CD14-positive monocyte (primary cell): Measurements from ENCODE around the gene PGAP6. TPM values are rescaled to one million over a fixed set of nuclear protein-coding genes. Genes with fewer than 3 reads are reported as not detected.

Experiments
- DNase-seq, 3 donors: peaks; one replicate each; pipeline ENCODE4 v3.0.0-alpha.2; 2011 to 2022
- H2AFZ ChIP-seq: 2 replicates; pipeline ENCODE4 v1.6.0; 2012; ENCODE audit warnings: mild to moderate bottlenecking, low read depth, low read length, inconsistent platforms; ENCODE audit not compliant: insufficient read depth, poor library complexity, severe bottlenecking
- H3K27ac ChIP-seq, 2 donors: 1 replicate in 1 of 2; 2 replicates in 1 of 2; pipeline ENCODE4 v1.5.1; 2012 to 2013; ENCODE audit warnings: low read length in 2 of 2, control low read depth in 1 of 2, inconsistent platforms in 1 of 2, low read depth in 1 of 2, mild to moderate bottlenecking in 1 of 2
- H3K27me3 ChIP-seq, 2 donors: one replicate each; pipeline versions ENCODE4 v1.6.0 to v1.6.1; 2011 to 2013; ENCODE audit warnings: low read length in 2 of 2; ENCODE audit not compliant: control insufficient read depth in 2 of 2, insufficient read depth in 2 of 2
- H3K36me3 ChIP-seq, 2 donors: replicated peaks in 1 of 2; 1 replicate in 1 of 2; 2 replicates in 1 of 2; pipeline versions ENCODE4 v1.5.1 to v1.6.1; 2012 to 2013; ENCODE audit warnings: low read length in 2 of 2, control low read depth in 1 of 2, inconsistent platforms in 1 of 2, mild to moderate bottlenecking in 1 of 2; ENCODE audit not compliant: insufficient read depth in 2 of 2, control insufficient read depth in 1 of 2
- H3K4me1 ChIP-seq, 2 donors: 1 replicate in 1 of 2; 2 replicates in 1 of 2; pipeline versions ENCODE4 v1.5.1 to v1.6.1; 2012 to 2013; ENCODE audit warnings: low read length in 2 of 2, control low read depth in 1 of 2, inconsistent platforms in 1 of 2, mild to moderate bottlenecking in 1 of 2, moderate library complexity in 1 of 2; ENCODE audit not compliant: insufficient read depth in 2 of 2, control insufficient read depth in 1 of 2
- H3K4me2 ChIP-seq: replicated peaks from 2 replicates; pipeline ENCODE3; 2012; ENCODE audit warnings: low read length, moderate library complexity, mild to moderate bottlenecking; ENCODE audit not compliant: poor library complexity, severe bottlenecking; ENCODE audit errors: extremely low read depth
- H3K4me3 ChIP-seq, 3 experiments: fragments of 200-600 bp in 1 of 3; sonication (generic) in 1 of 3; replicated peaks in 1 of 3; 1 replicate in 2 of 3; 2 replicates in 1 of 3; pipeline ENCODE4 v1.5.1; 2011 to 2013; ENCODE audit warnings: low read length in 3 of 3, mild to moderate bottlenecking in 3 of 3, control low read depth in 2 of 3, low read depth in 2 of 3, inconsistent platforms in 1 of 3, moderate library complexity in 1 of 3
- H3K79me2 ChIP-seq: 2 replicates; pipeline ENCODE4 v1.6.0; 2012; ENCODE audit warnings: mild to moderate bottlenecking, control low read depth, inconsistent platforms, low read length, moderate library complexity; ENCODE audit not compliant: insufficient read depth
- H3K9ac ChIP-seq: 2 replicates; pipeline ENCODE4 v1.6.0; 2017; ENCODE audit warnings: low read length, mild to moderate bottlenecking; ENCODE audit not compliant: insufficient read depth, poor library complexity, severe bottlenecking
- H3K9me3 ChIP-seq, 2 donors: replicated peaks in 1 of 2; 1 replicate in 1 of 2; 2 replicates in 1 of 2; pipeline versions ENCODE4 v1.5.1 to v1.6.1; 2012 to 2013; ENCODE audit warnings: low read length in 2 of 2, control low read depth in 1 of 2; ENCODE audit not compliant: control insufficient read depth in 1 of 2, insufficient read depth in 1 of 2
- H4K20me1 ChIP-seq: 2 replicates; pipeline ENCODE4 v1.6.0; 2012; ENCODE audit warnings: mild to moderate bottlenecking, low read length, control low read depth, moderate library complexity; ENCODE audit not compliant: insufficient read depth
- H3K27ac Mint-ChIP-seq, 7 donors: one replicate each; pipeline ENCODE4 v1.8.0; 2020; ENCODE audit warnings: mild to moderate bottlenecking in 7 of 7, mixed read lengths in 7 of 7, moderate library complexity in 6 of 7, inconsistent platforms in 2 of 7
- H3K27me3 Mint-ChIP-seq, 3 donors: one replicate each; pipeline ENCODE4 v1.8.0; 2021 to 2022; ENCODE audit warnings: low read depth in 3 of 3, mild to moderate bottlenecking in 3 of 3, mixed read lengths in 3 of 3, moderate library complexity in 3 of 3, inconsistent platforms in 1 of 3
- H3K36me3 Mint-ChIP-seq, 2 donors: one replicate each; pipeline ENCODE4 v1.8.0; 2020; ENCODE audit warnings: mixed read lengths in 2 of 2, inconsistent platforms in 1 of 2, mild to moderate bottlenecking in 1 of 2
- H3K4me1 Mint-ChIP-seq: one replicate; pipeline ENCODE4 v1.8.0; 2020; ENCODE audit warnings: mild to moderate bottlenecking, mixed read lengths
- H3K4me3 Mint-ChIP-seq, 2 donors: one replicate each; pipeline ENCODE4 v1.8.0; 2020; ENCODE audit warnings: mild to moderate bottlenecking in 2 of 2, mixed read lengths in 2 of 2, moderate library complexity in 1 of 2
- H3K9me3 Mint-ChIP-seq, 7 donors: one replicate each; pipeline ENCODE4 v1.8.0; 2020 to 2022; ENCODE audit warnings: mixed read lengths in 7 of 7, mild to moderate bottlenecking in 6 of 7, moderate library complexity in 6 of 7, inconsistent platforms in 2 of 7
- WGBS: methylation state at CpG from one replicate; pipeline ENCODE4 v1.1.5; 2013; ENCODE audit warnings: missing lambda C conversion rate; ENCODE audit not compliant: insufficient coverage; 5-methylcytosine and 5-hydroxymethylcytosine counted together
- intact Hi-C, 2 donors: fragments of 100-400 bp; cut with micrococcal nuclease; formaldehyde crosslinking; loops; one replicate each; pipeline versions ENCODE4 v1.15.0 to v1.15.1; 2023
- polyA plus RNA-seq, 3 donors: library from polyadenylated mRNA; depleted of rRNA in 1 of 3; unstranded in 2 of 3; stranded (reverse) in 1 of 3; fragments of 300-500 nt in 2 of 3; fragments of >200 nt in 1 of 3; fragmentation: Illumina TruSeq in 2 of 3; gene quantifications; 1 replicate in 2 of 3; 2 replicates in 1 of 3; pipeline ENCODE4 v1.2.3, GENCODE V29; 2012 to 2021
- TF ChIP-seq, protein P1 (sequence below): fragments of 200-600 bp; IDR thresholded peaks from one replicate; pipeline ENCODE4 v1.8.0; 2022; ENCODE audit warnings: antibody characterized with exemption, mild to moderate bottlenecking

Gene PGAP6
- polyA plus RNA-seq, 3 donors, result 18.2 to 137 (median 39.8) TPM

DNA sequence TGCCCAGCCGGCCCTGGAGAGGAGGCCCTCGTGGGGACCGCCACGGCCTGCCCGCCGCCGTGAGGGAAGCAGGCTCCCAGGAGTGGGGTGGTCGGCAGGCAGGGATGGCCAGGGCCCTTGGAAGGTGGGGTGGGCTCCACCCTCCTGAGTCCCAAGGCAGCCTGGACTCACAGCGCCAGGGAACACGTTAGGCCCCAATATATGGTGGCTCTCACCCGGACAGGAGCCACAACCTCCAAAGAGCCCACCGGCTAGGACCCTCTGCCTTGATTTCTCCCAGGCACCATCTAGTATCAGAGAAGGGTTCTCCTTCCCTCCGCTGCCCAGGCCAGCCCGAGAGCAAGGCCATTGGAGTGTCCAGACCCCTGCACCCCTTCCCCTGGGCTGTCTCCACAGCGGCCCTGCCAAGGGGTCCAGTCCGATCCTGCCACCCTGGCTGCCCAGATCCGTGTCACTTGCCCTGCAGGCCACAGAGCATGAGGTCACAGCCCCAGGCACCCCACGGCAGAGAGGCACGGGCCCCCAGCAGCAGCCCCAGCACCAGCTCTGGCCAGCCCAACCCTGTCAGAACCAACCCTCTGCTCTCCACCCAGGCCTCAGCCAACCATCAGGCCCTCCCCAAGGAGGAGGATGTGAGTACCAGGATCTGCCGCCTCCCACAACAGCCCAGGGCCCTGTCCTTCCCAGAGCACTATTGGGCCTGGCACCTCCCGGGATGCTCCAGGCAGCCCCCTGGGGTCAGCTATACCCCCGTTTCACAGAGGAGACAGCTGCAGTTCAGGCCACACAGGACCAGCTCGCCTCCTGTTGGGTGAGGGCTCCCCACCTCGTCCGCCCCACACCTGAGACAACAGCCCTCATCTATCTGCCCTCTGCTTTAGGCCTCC lies 28.1 kb downstream of the PGAP6 start:
- 72% methylated on average over 21 of the region's 25 CpGs for WGBS
- Mint-ChIP-seq H3K27ac (peak overlapping the region in 3 of 7 donors; percentile 16 to 70 (median 61)), H3K36me3 (peaks cover 8 to 12% of the 10 kb centered on the region in 2 donors)

More for the DNA sequence above, 28.1 kb downstream of the PGAP6 start:
- Histone ChIP-seq H3K9me3 (no peaks in the 10 kb centered on the region), H3K4me1 (peaks cover 12 to 20% of the 10 kb centered on the region in 2 donors), H3K4me3 (peak overlapping the region; percentile 24 to 68 (median 30)), H3K27ac (no peak overlapping the region), H3K9ac (no peak overlapping the region), H4K20me1 (peaks cover 21% of the 10 kb centered on the region), H3K4me2 (peak overlapping the region; percentile 71), H3K79me2 (peaks cover 33% of the 10 kb centered on the region), H3K36me3 (peaks cover 0 to 2% of the 10 kb centered on the region in 2 donors), H3K27me3 (no peaks in the 10 kb centered on the region), H2AFZ (peak overlapping the region; percentile 44)
- Mint-ChIP-seq H3K27me3 (peaks cover 0 to 4% (median 3%) of the 10 kb centered on the region in 3 donors), H3K9me3 (peaks cover 0 to 2% (median 0%) of the 10 kb centered on the region in 7 donors), H3K4me1 (peaks cover 27% of the 10 kb centered on the region), H3K4me3 (no peak overlapping the region)
- intact Hi-C loops, result loop anchor here (2.0 to 5.0 kb wide), 4 partner anchors 29 to 126 kb away; partner anchors contain the start of genes FAM234A (in 1 of the 2) and LUC7L (in 1 of the 2)
- TF ChIP-seq, protein P1, sequence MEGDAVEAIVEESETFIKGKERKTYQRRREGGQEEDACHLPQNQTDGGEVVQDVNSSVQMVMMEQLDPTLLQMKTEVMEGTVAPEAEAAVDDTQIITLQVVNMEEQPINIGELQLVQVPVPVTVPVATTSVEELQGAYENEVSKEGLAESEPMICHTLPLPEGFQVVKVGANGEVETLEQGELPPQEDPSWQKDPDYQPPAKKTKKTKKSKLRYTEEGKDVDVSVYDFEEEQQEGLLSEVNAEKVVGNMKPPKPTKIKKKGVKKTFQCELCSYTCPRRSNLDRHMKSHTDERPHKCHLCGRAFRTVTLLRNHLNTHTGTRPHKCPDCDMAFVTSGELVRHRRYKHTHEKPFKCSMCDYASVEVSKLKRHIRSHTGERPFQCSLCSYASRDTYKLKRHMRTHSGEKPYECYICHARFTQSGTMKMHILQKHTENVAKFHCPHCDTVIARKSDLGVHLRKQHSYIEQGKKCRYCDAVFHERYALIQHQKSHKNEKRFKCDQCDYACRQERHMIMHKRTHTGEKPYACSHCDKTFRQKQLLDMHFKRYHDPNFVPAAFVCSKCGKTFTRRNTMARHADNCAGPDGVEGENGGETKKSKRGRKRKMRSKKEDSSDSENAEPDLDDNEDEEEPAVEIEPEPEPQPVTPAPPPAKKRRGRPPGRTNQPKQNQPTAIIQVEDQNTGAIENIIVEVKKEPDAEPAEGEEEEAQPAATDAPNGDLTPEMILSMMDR, result no peak
- DNase-seq, result no peak
